ENCODE measurements around the gene MDK.

MDK gene

GRCh38 chr11:46381048-46381818 lies at the start of gene MDK:
TSS of gene MDK (plus strand) at chr11:46381669. CDS start at chr11:46382058, 389 bp downstream.
- no peaks in the 10 kb centered on the region for H3K9me2 ChIP-seq (replicated peaks; ENCODE audit: low read depth, low read length)
- H4K20me1 ChIP-seq (ENCODE audit: insufficient read depth, low read length, poor library complexity, severe bottlenecking): peaks cover 3% of the 10 kb centered on the region
- H3F3A ChIP-seq (ENCODE audit: low read depth): no peaks in the 10 kb centered on the region
- H2AFZ ChIP-seq (ENCODE audit: low read length): no peak within 1 kb of the TSS
- peaks cover 28% of the 10 kb centered on the region; the same call in 1 of the 2 replicates for H3K36me3 ChIP-seq (ENCODE audit: insufficient read depth, low read length)
- no peaks in the 10 kb centered on the region for H3K27me3 ChIP-seq (ENCODE audit: insufficient read depth, low read length, poor library complexity, severe bottlenecking)
- TF ChIP-seq CTCF (conservative IDR thresholded peaks at IDR 0.05; ENCODE audit: low read length) (no peak), EZH2phosphoT487 (IDR thresholded peaks at IDR 0.05; ENCODE audit: borderline replicate concordance) (no peak)
- no peaks in the 10 kb centered on the region for H3K4me1 ChIP-seq (ENCODE audit: insufficient read depth, low read length, poor library complexity, severe bottlenecking)
- peak within 1 kb of the TSS; percentile 40 for H3K4me2 ChIP-seq (ENCODE audit: low read depth, low read length, poor library complexity, severe bottlenecking)
- H3K9ac ChIP-seq (ENCODE audit: low read depth, low read length, poor library complexity, severe bottlenecking): no peak within 1 kb of the TSS
- no peaks in the 10 kb centered on the region for H3K79me2 ChIP-seq (ENCODE audit: insufficient read depth, low read length)
- H3K4me3 ChIP-seq (ENCODE audit: low read length, poor library complexity, severe bottlenecking): peak within 1 kb of the TSS; percentile 29
- no peaks in the 10 kb centered on the region for H3K9me3 ChIP-seq (ENCODE audit: insufficient read depth, low read depth, low read length)

- TF ChIP-seq EZH2phosphoT487 (IDR thresholded peaks at IDR 0.05; ENCODE audit: borderline replicate concordance): no peak
- TF ChIP-seq CTCF (conservative IDR thresholded peaks at IDR 0.05; ENCODE audit: low read length): no peak
- Histone ChIP-seq H3K27me3 (ENCODE audit: insufficient read depth, low read length, poor library complexity, severe bottlenecking) (peaks cover 14% of the 10 kb centered on the region), H3K4me2 (ENCODE audit: low read depth, low read length, poor library complexity, severe bottlenecking) (peak overlapping the region; percentile 92), H3K9ac (ENCODE audit: low read depth, low read length, poor library complexity, severe bottlenecking) (peak overlapping the region; percentile 7), H3K9me2 (replicated peaks; ENCODE audit: low read depth, low read length) (no peaks in the 10 kb centered on the region), H3K79me2 (ENCODE audit: insufficient read depth, low read length) (no peaks in the 10 kb centered on the region), H2AFZ (ENCODE audit: low read length) (no peak overlapping the region), H3K4me3 (ENCODE audit: low read length, poor library complexity, severe bottlenecking) (peak overlapping the region; percentile 68), H3F3A (ENCODE audit: low read depth) (peaks cover 8% of the 10 kb centered on the region), H3K36me3 (ENCODE audit: insufficient read depth, low read length) (no peaks in the 10 kb centered on the region), H3K4me1 (ENCODE audit: insufficient read depth, low read length, poor library complexity, severe bottlenecking) (peaks cover 40% of the 10 kb centered on the region), H4K20me1 (ENCODE audit: insufficient read depth, low read length, poor library complexity, severe bottlenecking) (no peaks in the 10 kb centered on the region), H3K9me3 (ENCODE audit: insufficient read depth, low read depth, low read length) (no peaks in the 10 kb centered on the region)
These were observed 49.3 kb upstream of the MDK start for GRCh38 chr11:46332093-46332567.

- Histone ChIP-seq H2AFZ (ENCODE audit: low read length) (no peak overlapping the region), H3K27me3 (ENCODE audit: insufficient read depth, low read length, poor library complexity, severe bottlenecking) (peaks cover 14% of the 10 kb centered on the region)
These were observed 48.7 kb upstream of the MDK start for GRCh38 chr11:46332568-46333393.

More at GRCh38 chr11:46332568-46333393, 48.7 kb upstream of the MDK start:
- peak overlapping the region; percentile 68 for H3K4me3 ChIP-seq (ENCODE audit: low read length, poor library complexity, severe bottlenecking)
- H3K9me2 ChIP-seq (replicated peaks; ENCODE audit: low read depth, low read length): no peaks in the 10 kb centered on the region
- H4K20me1 ChIP-seq (ENCODE audit: insufficient read depth, low read length, poor library complexity, severe bottlenecking): no peaks in the 10 kb centered on the region
- no peaks in the 10 kb centered on the region for H3K79me2 ChIP-seq (ENCODE audit: insufficient read depth, low read length)
- H3F3A ChIP-seq (ENCODE audit: low read depth): peaks cover 8% of the 10 kb centered on the region
- TF ChIP-seq CTCF (conservative IDR thresholded peaks at IDR 0.05; ENCODE audit: low read length) (no peak), EZH2phosphoT487 (IDR thresholded peaks at IDR 0.05; ENCODE audit: borderline replicate concordance) (no peak)
- no peaks in the 10 kb centered on the region for H3K36me3 ChIP-seq (ENCODE audit: insufficient read depth, low read length)
- peak overlapping the region; percentile 92 for H3K4me2 ChIP-seq (ENCODE audit: low read depth, low read length, poor library complexity, severe bottlenecking)
- no peaks in the 10 kb centered on the region for H3K9me3 ChIP-seq (ENCODE audit: insufficient read depth, low read depth, low read length)
- H3K4me1 ChIP-seq (ENCODE audit: insufficient read depth, low read length, poor library complexity, severe bottlenecking): peaks cover 40% of the 10 kb centered on the region
- no peak overlapping the region for H3K9ac ChIP-seq (ENCODE audit: low read depth, low read length, poor library complexity, severe bottlenecking)
